ENCODE data around the gene SLAMF9.

The SLAMF9 gene

DNA sequence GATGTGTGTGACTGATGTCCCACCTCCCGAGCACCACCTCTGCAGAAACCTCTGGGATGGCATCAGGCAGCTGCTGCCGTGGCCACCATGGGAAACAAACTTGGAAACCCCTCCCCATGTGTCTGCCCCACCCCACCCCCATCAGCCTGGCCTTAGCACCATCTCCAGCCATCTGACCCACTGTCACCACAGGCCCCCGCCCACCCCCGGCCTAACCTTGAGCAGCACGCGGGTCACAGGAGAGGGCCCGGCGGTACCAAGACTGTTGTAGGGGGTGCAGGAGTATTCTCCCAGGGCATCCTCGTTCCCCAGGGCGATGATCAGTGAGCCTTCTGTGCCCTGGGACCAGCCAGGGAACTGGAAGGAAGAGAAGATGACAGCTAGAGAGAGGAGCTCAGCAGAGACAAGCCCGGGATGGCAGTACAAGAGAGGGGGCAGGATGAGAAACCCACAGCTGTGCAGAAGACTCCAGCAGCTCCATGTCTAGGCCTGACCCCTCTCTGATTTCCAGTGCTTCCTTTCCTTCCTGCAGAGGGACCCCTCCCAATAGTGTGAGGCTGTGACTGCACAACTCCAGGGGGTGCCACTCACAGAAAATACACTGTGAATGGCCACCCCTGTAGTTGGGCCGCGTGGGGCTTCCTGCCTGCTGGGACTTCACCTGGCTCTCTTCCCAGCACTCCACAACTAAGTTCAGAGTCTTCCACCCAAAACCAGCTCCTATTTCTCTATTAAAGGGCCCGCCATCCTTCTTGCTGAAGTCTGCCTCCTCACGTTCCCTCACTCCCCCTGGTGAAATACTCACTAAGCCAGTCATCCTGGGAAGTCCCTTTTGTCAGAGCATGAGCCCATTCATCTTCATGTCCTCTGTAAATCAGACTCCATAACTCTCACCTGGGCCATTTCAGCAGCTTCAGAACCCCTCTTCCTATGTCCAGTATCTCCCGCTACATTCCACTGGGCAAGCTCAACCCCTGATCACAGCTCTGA is 21.4 kb downstream of the SLAMF9 start:
- DNase-seq (ENCODE audit: low spot score), result peak; percentile 73

DNA sequence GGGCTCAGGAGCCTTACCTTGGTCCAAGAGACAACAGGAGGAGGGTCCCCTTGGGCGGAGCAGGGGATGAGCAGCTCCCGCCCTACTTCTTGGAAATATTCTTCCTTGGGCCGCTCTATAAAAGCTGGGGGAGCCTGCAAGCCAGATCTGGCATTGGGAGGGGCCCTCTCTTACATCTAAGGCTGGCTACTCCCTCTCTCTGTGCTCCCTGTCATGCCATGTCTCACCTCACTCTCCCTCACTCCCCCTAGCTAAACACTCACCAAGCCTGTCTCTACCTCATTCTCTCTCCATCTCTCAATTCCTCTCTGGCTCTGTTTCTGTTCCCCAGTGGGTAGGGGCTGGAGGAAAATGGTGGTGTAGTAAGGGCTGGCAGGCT is 22.3 kb downstream of the SLAMF9 start:
- no peak for DNase-seq (ENCODE audit: low spot score)

DNA sequence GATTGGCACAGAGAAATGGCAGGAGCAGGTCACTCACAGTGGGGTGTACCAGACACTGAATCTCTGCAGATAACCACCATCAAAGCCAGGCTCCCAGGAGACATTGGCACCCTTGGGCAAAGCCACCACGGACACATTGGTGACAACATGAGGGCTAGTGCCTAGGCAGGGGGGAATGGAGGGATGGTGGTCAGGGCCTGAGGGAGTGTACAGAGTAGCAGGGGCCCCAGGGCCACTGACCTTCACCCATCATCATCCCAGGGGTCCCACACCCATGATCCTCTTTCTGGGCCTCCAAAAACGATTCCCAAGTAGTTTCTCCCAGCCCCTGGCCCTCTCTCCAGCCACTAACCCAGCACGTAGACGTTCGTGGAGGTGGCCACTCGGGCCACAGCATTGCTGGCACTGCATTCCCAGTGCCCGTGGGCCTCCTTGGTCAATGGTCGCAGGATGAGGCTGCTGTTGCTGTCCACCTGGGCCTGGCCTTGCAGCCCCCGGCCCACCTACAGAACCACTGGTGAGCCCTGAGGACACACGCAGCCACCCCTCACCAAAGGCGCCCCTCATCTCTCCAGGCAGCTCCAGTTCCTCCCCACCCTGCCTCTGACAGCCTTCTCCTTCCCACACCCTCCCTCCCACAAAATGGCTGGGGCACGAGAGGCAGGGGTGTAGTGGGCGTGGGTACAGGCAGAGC is 22.8 kb downstream of the SLAMF9 start:
- no peak for DNase-seq (ENCODE audit: low spot score)

DNA sequence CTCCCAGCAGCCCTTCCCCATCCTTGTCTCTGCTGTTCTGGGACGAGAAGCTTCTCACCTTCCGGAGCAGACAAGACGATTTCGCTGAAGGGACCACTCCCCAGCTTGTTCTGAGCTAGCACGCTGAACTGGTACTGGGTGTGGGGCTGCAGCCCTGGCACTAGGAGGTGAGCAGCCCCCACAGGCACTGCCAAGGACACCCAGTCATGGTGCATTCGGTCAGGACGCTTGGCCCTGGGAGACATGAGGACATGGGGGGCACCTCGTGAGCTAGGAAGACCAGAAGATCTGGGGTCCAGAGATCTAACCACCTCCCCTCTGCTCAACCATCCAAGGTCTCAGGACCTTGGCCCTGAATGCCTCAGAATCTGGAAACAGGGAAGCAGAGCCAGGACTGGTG is 23.4 kb downstream of the SLAMF9 start:
- no peak for DNase-seq (ENCODE audit: low spot score)

DNA sequence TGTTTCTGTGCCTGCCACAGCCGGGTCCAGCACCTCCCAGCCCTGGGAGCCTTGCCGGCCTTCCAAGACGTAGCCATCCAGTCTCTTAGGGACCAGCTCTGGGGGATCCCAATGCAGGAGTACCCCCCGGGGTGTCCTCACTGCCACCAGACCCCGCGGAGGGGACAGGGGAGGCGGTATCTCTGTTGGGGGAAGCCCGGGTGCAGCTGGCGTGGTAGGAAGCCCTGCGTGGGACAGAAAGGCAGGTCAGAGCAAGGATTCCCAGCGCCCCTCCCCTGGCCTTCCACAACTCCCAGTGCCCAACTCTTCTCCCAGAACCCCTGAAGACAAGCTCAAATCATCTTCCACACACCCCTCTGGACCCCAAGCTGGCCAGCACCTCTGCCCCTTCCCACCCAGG is 23.8 kb downstream of the SLAMF9 start:
- no peak for DNase-seq (ENCODE audit: low spot score)

DNA sequence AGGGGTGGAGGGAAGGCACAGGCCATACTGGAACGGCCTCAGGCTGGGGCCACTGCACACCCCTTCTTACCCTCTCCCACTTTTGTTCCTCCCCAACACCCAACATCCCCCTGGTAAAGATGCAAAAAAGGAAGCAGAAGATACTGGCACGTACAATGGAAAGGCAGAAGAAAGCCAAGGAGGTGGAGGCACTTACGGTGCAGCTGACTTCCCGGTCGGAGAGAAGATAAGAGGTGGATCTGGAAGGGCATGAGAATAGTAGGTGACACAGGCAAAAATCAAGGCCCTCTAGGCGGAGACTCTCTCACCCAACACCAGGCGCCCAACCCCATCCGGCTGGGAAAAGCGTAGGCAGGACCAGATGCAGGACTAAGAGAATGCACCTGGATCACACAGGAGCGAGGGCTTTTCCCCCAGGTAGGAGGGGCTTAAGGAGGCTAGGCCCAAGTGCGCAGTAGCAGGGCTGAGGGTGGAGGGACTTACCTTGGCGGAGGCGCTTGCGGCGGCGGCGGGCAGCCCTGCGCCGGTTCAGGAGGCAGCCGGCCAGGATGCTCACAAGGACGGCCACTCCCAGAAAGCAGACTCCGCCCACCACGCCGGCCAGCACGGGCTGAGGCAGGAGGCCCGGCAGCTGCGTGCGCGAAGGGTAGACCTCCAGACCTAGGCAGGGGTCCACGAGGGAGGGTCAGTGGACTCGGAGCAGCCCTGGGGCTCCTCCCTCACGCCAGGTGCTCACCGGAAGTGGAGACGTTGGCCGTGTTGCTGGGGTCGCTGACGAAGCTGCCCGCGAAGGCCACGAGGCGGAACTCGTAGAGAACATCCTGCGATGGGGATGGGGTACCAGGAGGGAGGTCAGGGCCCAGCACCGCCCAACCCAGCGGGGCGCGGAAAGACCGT is 24.6 kb downstream of the SLAMF9 start:
- no peak for DNase-seq (ENCODE audit: low spot score)

DNA sequence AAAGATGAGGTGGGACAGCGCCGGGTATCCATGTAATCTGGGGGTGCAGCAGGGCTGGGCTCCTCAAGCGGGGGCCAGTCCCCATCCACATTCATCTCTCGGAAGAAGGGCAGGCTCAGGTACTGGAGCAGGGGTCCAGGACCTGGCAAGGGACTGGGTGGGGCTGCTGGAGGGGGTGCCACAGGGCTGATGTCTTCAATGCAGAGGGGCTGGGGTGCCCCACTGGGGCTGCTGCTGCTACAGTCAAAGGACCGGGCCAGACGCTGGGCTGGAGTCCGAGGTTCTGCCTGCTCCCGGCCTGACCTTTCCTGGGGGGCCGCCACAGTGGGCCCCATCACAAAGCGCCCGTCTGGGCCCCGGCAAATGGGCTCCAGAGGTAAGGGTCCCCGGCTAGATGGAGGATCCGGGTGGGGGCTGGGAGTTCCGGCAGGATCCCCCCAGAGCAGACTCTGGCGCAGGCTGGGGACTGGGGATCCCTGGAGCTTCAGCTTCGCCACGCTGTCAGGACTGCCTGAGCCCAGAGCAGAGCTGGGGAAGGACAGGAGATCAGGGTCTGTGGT is 25.5 kb downstream of the SLAMF9 start:
- no peak for DNase-seq (ENCODE audit: low spot score)

DNA sequence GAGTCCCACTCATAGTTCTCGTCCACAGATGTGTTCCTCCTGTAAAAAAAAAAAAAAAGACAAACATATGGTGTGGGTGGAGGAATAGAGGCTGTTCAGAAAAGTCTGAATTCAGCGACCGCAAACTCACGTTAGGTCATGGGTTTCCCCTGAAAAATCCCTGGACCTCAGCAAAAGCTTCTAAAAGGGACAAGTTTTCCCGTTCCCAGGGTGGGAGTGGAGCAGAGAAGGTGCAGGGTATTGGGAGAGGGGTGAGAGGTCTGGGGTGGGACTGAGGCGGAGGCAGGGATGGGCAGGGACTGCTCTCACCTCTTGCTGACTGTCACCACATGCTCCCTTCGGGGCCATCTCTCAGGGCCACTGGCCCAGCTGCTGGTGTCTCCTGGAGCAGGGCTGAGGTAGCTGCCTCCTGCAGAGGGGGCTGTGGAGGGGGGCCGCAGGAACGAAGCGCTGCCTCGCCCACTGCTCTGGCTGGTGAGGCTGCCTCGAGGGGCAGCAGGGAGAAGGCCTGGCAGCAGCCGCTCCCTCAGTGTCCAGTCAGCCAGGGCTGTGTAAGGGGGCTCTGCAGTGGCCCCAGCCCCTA is 26.1 kb downstream of the SLAMF9 start:
- DNase-seq (ENCODE audit: low spot score), result no peak

DNA sequence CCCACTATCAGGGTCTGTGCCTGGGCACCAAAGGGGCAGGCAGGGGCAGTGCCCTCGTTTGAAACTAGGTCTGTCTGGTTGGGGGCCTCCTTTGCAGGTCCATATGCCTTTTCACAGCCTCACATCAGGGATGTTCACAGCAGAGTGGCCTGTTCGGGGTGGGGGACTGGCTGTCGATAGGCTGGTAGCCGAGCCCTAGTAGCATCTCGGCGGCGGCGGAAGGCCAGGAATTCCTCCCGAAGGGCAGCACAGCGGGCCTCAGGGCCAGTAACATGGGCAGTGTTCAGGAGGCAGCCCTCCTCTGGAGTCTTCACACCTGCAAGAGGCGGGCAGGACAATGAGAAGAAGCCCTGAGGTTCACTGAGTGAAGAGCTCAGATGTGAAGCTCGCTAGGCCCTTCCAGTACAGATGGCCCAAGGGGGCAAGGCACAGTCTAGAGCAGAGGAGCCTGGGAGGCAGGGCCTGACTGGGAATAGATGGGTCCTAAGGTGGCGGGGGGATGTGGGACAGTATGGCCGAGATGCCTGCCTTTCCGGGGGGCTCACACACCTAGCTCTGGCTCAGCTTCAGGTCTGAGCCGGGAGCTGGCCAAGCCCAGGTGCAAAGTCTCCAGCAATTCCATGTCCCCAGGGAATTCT is 26.7 kb downstream of the SLAMF9 start:
- DNase-seq (ENCODE audit: low spot score), result no peak

DNA sequence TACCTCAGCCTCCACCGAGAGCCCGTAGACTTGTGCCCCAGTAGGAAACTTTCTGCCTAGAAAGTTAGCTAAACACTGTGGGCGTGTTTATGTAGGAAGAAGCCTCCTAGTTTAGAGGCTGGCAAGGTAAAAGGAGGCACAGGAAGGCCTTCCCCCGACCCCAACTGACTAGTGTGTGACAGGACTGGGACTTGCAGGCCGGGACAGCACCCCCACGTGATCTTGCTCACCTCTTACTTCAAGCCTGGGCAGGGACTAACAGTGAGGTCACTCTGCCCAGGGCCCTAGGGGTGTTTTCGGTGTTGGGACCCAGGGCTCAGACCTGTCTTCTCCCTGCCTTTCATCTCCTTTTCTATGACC is 28.3 kb downstream of the SLAMF9 start:
- peak; percentile 79 for DNase-seq (ENCODE audit: low spot score)

DNA sequence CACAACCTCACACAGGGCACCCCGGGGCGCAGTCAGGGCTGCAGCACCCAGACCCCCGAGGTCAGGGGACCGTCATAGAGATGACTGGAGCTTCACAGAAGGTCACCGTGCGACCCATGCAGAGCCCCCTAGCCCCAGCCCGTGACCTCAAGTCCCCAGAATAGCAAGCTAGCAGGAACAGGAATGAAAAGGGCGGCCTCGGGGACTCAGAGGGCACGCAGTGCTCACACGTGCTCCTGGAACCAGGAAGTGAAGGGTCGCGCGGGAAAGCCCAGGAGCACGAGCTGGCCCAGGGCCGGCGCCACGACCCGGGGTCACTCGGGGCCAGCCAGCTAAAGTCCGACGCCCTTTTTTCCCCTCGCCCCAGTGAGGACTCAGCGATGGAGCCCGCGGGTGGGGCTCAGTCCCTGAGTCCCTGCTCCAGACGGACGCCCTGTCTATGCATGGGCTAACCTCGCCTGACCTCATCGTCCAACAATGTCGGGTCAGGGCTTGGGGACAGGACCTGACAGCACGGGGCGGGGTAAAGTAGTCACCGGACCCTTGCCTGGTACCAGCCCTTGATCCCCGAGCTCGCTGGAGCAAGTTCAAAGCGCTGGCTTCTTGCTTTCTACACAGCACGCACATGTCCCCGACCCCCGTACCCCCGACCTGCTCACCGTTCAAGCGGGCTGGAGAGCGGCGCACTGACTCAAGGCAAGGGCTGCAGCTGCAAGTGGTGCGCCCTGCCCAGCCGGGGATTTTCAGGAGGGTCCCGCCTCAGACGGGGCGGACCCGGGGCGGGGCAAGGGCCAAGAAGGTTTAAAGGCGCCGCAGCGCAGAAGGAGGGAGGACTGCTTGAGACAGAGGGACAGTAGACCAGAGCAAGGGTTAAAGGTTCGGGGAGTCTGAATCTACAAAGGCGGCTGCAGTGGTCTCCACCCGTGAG is 29.0 kb downstream of the SLAMF9 start, which contains the start of gene TAGLN2:
TSS of gene TAGLN2 (minus strand) at position 717 of the 928 bp plus-strand sequence. CDS start 4,998 bp downstream, outside the sequence.
- peak; percentile 95 for DNase-seq (ENCODE audit: low spot score)

DNA sequence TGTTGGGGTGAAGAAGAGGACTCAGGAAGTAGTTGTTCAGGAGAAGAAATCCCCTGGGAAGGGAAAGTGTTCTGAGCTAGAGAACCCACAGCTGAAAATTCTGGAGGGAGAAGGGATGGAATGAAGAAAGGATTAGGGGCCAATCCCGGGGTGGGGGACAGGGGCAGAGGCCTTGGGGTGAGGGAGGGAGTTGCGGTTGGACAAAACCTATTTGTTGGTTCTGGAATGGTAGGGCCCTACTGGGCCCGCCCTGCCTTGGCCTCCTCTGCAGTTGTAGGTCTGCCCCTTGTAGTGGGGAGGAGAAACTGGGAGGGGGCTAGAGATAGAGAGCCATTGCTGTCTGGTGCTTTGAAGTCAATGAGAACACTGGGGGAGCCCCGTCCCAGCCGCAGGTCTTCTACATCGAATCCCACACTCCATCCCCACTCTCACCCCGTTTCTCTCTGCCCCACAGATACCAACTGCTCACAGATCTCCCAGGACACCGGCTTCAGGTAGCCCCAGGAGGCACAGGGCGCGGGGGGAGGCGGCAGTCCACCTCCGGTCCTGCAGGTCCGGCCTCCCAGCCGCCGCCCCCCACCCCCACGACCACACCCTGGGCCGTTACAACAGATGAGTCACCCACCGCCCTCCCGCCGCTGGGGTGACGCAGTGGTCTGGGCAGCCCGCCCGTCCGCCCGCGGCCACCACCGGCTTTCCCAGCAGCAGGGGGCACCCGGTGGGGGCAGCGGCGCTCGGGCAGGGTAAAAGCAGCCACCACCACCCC is 29.8 kb downstream of the SLAMF9 start:
- DNase-seq (ENCODE audit: low spot score), result peak; percentile 95

DNA sequence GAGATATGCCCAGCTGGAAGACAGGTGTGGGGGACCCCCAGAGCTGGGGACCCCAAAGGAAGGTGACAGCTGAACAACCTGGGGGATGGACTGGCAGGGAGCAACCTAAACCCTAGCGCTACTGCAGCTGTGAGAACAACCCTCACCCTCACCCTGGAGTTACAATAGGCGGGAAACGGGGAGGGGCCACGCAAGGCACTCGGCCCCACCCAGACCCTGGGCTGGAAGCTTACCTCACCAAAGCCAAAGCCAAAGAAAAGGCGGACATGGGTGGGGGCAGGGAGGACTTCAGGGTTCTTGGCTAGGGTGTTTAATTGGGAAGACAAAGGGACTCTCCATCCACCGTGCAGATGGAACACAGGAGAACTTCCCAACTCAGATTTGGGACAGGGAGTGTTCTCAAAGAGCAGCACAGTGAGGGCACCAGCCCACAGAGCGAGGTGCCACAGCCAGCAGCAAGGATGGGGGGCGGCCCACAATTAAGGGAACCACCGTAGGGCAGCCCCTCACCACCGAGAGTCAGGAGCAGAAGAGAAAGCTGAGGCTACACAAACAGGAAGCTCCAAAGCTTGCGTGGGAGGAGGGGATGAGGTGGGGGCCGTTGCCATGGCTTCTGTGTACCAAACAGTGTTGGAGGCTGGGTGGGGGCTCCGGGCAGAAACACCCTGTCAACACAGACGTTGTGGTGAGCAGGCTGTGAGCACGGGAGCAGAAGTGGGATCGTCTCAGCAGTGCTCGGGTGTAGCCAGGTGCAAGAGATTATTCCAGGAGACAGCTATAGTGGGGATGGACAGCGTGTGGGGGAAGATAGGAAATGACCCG is 30.6 kb downstream of the SLAMF9 start:
- peak; percentile 88 for DNase-seq (ENCODE audit: low spot score)

DNA sequence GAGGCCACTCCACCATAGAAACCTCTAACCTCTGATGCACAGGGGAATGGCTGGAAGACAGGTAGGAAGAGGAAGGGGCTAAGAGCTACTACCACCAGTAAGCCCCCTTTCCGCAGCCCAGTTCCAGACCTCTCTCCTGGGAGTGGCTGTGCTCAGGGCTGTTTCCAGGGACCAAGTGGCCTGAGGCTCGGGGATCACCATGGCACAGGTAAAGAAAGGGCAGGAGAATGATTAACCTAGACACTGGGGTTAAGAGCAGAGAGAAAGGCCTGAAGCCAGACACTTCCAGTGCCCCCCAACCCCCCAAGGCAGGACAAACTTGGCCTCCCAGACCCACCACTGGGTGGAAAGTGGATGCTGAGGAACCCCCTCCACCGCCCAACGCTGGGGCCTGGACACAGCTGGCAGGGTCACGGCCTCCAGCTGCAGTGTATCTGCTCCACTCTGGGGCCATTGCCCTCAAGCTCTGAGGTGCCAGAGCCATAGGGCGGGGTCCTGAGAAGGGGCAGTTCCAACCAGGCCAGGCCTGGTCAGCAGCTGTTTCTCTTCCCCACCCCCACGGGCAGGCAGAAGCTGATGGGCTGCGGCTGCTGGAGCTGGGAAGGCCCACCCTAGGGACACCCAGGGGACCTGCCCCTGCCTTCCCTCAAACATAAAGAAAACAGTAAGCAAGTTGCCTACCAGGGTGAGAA is 31.4 kb downstream of the SLAMF9 start:
- peak; percentile 42 for DNase-seq (ENCODE audit: low spot score)

DNA sequence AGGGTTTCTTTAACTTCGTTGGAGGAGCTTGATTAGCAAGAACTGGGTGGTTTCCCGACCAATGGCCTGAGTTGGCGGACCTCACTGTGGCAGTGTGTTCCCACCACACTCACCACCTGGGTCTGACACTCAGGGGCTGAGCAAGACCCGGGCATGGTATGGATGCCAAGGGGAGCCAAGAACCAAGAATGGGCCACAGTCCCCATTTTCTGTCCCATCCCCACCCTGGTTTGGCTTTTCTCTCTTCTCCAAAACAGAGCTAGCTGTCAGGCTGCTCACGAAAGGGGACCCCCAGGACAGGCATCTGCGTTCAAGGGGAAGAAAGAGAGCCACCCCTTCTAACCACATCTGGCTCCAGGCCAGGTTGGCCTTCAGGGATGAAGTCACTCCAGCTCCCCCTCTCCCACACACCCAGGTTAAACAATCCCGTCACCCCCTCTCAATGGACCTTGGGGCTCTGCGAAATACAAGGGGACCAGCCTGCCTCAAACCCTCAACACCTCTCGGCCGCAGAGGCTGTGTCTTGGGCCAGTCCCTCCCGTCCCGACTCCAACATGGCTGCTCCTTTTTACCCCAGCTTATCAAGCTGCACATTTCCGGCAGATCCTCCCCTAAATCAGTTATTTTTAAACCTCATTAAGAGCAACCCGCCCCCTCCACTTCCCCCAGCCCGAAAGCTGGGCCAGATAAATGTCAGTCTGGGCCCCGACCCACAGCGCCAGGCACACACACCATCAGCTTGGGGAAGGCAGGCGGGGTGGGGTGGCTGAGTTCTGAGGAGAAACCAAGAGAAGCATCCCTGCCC is 32.1 kb downstream of the SLAMF9 start:
- DNase-seq (ENCODE audit: low spot score), result peak; percentile 28

DNA sequence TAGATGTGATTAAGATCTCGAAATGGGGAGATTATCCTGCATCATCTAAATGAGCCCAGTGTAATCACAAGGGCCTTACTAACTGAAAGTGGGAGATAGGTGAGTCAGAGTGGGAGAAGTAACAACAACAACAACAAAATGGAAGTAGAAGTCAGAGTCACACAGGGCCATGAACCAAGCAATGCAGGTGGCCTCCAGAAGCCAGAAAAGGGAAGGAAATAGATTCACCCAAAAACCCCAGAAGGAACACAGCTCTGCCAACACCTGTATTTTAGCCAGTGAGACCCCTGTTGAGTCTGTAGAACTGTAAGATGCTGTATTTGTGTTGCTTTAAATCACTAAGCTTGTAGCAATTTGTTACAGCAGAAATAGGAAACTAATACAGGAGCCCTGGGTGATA is 32.8 kb downstream of the SLAMF9 start:
- no peak for DNase-seq (ENCODE audit: low spot score)

DNA sequence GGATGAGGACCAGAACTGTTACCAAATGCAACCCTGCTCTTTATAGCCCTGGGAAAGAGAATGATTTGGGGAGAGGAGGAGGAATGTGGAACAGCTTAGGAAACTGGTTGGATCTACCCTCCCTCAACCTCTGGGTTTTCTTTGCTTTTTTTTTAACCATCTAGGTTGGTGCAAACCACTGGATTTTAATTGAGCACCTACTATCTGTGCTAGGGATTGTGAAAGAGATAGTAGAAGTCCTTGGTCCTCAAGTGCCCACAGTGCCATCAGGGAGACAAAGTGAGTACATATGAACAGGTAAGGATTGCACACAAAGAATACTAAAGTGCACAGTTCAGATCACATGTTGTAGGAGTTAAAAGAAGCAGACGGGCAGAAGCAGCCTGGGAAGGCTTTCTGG is 33.4 kb downstream of the SLAMF9 start:
- DNase-seq (ENCODE audit: low spot score), result no peak

Data from kidney tubule cell (primary cell).